Loucy (cell line): ENCODE data around the gene C2CD3.
A peak's percentile ranks its signal among the peaks of the same experiment; 100 is the strongest.

Experiments
- H2AFZ ChIP-seq: fragments of 200-600 bp; sonication (generic); 2 replicates; pipeline ENCODE4 v1.6.0; 2016; ENCODE audit warnings: antibody characterized with exemption, mild to moderate bottlenecking, low read length, moderate library complexity
- H3F3A ChIP-seq: fragments of 200-600 bp; 2 replicates; pipeline ENCODE4 v1.6.0; 2016; ENCODE audit warnings: antibody characterized with exemption, low read depth, mild to moderate bottlenecking
- H3K27me3 ChIP-seq: fragments of 200-600 bp; sonication (generic); 2 replicates; pipeline ENCODE4 v1.6.1; 2014; ENCODE audit warnings: low read length, mild to moderate bottlenecking; ENCODE audit not compliant: insufficient read depth, poor library complexity, severe bottlenecking
- H3K36me3 ChIP-seq: fragments of 200-600 bp; sonication (generic); 2 replicates; pipeline ENCODE4 v1.6.1; 2016; ENCODE audit warnings: low read length; ENCODE audit not compliant: insufficient read depth
- H3K4me1 ChIP-seq: fragments of 200-600 bp; sonication (generic); 2 replicates; pipeline ENCODE4 v1.5.1; 2014; ENCODE audit warnings: low read length, mild to moderate bottlenecking; ENCODE audit not compliant: insufficient read depth, poor library complexity, severe bottlenecking
- H3K4me2 ChIP-seq: fragments of 200-600 bp; sonication (generic); 2 replicates; pipeline ENCODE4 v1.6.0; 2014; ENCODE audit warnings: antibody characterized with exemption, low read length, low read depth, mild to moderate bottlenecking; ENCODE audit not compliant: poor library complexity, severe bottlenecking
- H3K4me3 ChIP-seq: fragments of 200-600 bp; sonication (generic); 2 replicates; pipeline ENCODE4 v1.5.1; 2014; ENCODE audit warnings: low read length, mild to moderate bottlenecking, mixed read lengths; ENCODE audit not compliant: poor library complexity, severe bottlenecking
- H3K79me2 ChIP-seq: fragments of 200-600 bp; sonication (generic); 2 replicates; pipeline ENCODE4 v1.6.1; 2014; ENCODE audit warnings: low read length; ENCODE audit not compliant: insufficient read depth
- H3K9ac ChIP-seq: fragments of 200-600 bp; sonication (generic); 2 replicates; pipeline ENCODE4 v1.6.0; 2014; ENCODE audit warnings: mild to moderate bottlenecking, low read depth, low read length, moderate library complexity; ENCODE audit not compliant: poor library complexity, severe bottlenecking
- H3K9me2 ChIP-seq: fragments of 200-600 bp; sonication (generic); replicated peaks from 2 replicates; pipeline ENCODE4 v1.6.1; 2016; ENCODE audit warnings: low read depth, low read length, mixed read lengths
- H3K9me3 ChIP-seq: fragments of 200-600 bp; sonication (generic); 2 replicates; pipeline ENCODE4 v1.6.1; 2014; ENCODE audit warnings: mild to moderate bottlenecking, antibody characterized with exemption, low read length, low read depth; ENCODE audit not compliant: insufficient read depth
- H4K20me1 ChIP-seq: fragments of 200-600 bp; sonication (generic); 2 replicates; pipeline ENCODE4 v1.6.0; 2014; ENCODE audit warnings: antibody characterized with exemption, low read length, mild to moderate bottlenecking; ENCODE audit not compliant: insufficient read depth, poor library complexity, severe bottlenecking
- EZH2phosphoT487 ChIP-seq: fragments of 200-600 bp; IDR thresholded peaks from 2 replicates; pipeline ENCODE4 v1.6.1; 2018; ENCODE audit warnings: antibody characterized with exemption, mild to moderate bottlenecking, moderate library complexity, borderline replicate concordance
- TF ChIP-seq, protein P1 (sequence below): fragments of 200-600 bp; sonication (generic); conservative IDR thresholded peaks from 2 replicates; pipeline ENCODE4 v1.5.1; 2014; ENCODE audit warnings: mild to moderate bottlenecking, antibody characterized with exemption, low read length

C2CD3 gene

GRCh38 chr11:74007691-74008372 is 163.0 kb downstream of the C2CD3 start:
- no peak overlapping the region for H3K4me3 ChIP-seq
- no peaks in the 10 kb centered on the region for H3K9me3 ChIP-seq
- H4K20me1 ChIP-seq, result no peaks in the 10 kb centered on the region
- H3K36me3 ChIP-seq, result peaks cover under 1% of the 10 kb centered on the region; the same call in 1 of the 2 replicates
- no peaks in the 10 kb centered on the region for H3K27me3 ChIP-seq
- H3F3A ChIP-seq, result no peaks in the 10 kb centered on the region
- H3K9me2 ChIP-seq, result no peaks in the 10 kb centered on the region
- H3K4me2 ChIP-seq, result no peak overlapping the region
- H2AFZ ChIP-seq, result no peak overlapping the region
- no peak for TF ChIP-seq EZH2phosphoT487
- TF ChIP-seq, protein P1, sequence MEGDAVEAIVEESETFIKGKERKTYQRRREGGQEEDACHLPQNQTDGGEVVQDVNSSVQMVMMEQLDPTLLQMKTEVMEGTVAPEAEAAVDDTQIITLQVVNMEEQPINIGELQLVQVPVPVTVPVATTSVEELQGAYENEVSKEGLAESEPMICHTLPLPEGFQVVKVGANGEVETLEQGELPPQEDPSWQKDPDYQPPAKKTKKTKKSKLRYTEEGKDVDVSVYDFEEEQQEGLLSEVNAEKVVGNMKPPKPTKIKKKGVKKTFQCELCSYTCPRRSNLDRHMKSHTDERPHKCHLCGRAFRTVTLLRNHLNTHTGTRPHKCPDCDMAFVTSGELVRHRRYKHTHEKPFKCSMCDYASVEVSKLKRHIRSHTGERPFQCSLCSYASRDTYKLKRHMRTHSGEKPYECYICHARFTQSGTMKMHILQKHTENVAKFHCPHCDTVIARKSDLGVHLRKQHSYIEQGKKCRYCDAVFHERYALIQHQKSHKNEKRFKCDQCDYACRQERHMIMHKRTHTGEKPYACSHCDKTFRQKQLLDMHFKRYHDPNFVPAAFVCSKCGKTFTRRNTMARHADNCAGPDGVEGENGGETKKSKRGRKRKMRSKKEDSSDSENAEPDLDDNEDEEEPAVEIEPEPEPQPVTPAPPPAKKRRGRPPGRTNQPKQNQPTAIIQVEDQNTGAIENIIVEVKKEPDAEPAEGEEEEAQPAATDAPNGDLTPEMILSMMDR, result no peak
- peaks cover 40% of the 10 kb centered on the region for H3K4me1 ChIP-seq
- H3K79me2 ChIP-seq, result no peaks in the 10 kb centered on the region
- H3K9ac ChIP-seq, result no peak overlapping the region

DNA sequence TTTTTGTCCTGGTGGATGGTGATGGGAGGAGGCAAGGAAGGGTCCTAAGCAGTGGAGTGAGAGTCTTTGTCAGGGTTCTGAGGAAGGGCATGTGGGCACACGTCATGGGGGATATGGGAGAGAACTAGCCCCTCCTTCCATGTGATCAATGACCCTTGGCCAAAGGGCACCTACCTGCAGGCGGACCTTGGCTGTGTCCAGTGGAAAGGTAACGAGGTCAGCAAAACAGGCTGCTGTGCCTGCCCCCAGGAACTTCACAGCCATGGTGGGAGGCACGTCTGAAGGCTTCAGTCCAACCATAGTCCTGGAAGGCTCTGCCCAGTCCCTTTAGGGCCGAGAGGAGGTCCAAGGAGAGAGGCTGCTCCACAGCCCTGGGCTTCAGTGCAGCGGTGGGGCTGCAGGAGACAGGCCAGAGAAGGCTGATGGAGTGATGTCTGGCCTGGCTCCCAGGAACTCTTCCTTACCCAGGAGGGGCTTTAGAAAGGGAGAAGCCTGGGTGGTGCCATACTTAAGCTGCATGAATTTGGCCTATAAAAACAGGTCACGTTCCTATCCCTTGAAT is 164.0 kb downstream of the C2CD3 start:
- no peak overlapping the region for H3K4me3 ChIP-seq
- TF ChIP-seq EZH2phosphoT487, result no peak
- TF ChIP-seq, protein P1, result no peak
- H3K79me2 ChIP-seq, result no peaks in the 10 kb centered on the region
- H3K4me1 ChIP-seq, result peaks cover 38% of the 10 kb centered on the region
- H3K4me2 ChIP-seq, result no peak overlapping the region
- no peak overlapping the region for H3K9ac ChIP-seq
- no peaks in the 10 kb centered on the region for H3K36me3 ChIP-seq
- no peak overlapping the region for H2AFZ ChIP-seq
- H3K27me3 ChIP-seq, result no peaks in the 10 kb centered on the region
- no peaks in the 10 kb centered on the region for H3F3A ChIP-seq
- H4K20me1 ChIP-seq, result no peaks in the 10 kb centered on the region
- H3K9me2 ChIP-seq, result no peaks in the 10 kb centered on the region
- no peaks in the 10 kb centered on the region for H3K9me3 ChIP-seq

DNA sequence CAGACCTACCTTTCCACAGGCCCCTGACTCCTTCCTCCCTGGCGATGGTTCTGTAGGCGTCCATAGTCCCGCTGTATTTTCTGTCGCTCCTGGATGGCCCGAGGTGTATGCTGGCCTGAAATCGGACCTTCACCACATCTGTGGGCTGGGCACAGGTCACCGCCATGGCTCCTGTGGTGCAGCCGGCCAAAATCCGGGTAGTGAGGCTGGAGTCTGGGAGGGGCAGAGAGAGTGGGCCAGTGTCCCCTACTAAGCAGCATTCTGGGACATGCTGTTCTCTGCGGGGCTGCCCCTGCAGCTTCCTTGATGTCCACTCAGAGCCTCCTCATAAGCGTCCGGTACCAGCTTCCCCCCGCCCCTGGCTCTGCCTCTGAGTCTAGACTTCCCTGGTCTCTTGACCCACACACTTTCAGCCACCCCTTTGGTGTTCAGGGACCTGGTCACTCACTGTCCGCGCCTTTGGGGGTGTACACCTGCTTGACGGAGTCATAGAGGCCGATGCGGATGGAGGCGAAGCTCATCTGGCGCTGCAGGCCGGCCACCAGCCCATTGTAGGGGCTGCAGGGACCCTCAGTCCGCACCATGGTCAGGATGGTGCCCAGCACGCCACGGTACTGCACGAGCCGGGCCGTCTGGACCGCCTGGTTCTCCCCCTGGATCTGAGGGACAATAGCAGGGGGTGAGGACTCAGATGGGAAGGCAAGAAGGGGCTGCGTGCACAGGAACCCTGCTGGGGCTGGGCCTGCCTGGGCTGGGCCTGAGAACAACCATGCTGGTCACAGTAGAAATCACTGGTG is 164.9 kb downstream of the C2CD3 start:
- Histone ChIP-seq H3F3A (no peaks in the 10 kb centered on the region), H3K79me2 (no peaks in the 10 kb centered on the region), H3K9me2 (no peaks in the 10 kb centered on the region), H4K20me1 (no peaks in the 10 kb centered on the region), H3K4me3 (no peak overlapping the region), H3K9me3 (no peaks in the 10 kb centered on the region), H3K4me1 (peaks cover 29% of the 10 kb centered on the region), H3K36me3 (no peaks in the 10 kb centered on the region), H3K4me2 (peak overlapping the region; percentile 23), H2AFZ (no peak overlapping the region), H3K9ac (peak overlapping the region; percentile 18), H3K27me3 (no peaks in the 10 kb centered on the region)
- no peak for TF ChIP-seq EZH2phosphoT487
- TF ChIP-seq, protein P1, result no peak
